ENCODE data around the gene HOXA2. TPM values are rescaled to one million over a fixed set of nuclear protein-coding genes. Genes with fewer than 3 reads are reported as not detected.
A peak's percentile ranks its signal among the peaks of the same experiment; 100 is the strongest.

HOXA2 gene
- total and polyA plus RNA-seq, 2 of the 8 experiments (the other 6 are each of a cell fraction or from before 2014, with no cell fraction given) = not detected

DNA sequence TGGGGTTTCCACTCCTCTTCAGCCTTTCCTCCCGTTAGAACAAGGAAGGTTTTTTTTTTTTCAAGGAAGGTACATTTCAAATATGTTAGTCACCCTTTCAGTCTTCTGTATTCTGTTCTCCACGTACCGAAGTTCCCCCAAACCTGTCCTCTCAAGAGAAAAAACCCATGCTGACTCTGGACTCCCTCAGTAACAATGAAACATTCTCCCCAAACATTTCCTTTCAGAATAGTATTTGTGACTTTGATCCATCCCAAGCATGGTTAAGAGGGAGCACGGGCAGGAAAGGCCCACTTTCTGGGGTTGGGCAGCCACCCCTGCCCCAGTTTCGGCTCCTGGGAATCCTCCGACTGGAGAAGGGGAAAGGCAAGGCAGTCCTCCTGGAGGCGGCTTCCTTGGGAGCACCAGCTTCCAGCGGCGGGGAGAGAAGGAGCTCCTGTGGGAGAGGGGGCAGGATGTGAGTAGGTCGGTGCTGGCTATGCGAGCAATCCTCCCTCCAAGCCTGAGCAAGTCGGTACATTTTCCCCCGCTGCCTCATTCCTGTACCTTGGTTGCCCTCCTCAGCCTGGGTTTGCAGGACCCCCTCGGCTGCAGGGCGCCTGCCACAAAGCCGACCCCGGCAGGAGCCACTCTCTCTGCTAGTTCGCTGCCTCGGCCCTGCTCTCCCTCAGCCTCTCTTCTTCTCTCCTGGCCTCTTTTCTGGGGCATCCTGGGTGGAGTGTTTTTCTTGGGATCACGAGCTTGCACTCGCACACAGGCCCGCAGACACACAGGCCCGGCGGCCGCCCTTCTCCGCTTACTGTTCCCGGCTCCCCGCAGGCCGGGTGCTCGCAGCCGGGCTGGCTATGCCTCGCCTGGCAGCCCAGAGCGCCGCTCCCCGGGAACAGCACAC, 4.6 kb downstream of the HOXA2 start:
- H2BK20ac ChIP-seq (ENCODE audit: low read length) = no peak overlapping the region
- H3K4me1 ChIP-seq (replicated peaks in 1 of 4; ENCODE audit: control insufficient read depth in 3 of 4, insufficient read depth in 4 of 4, low read length in 3 of 4) = peaks cover 0 to 19% (median 13%) of the 10 kb centered on the region in 4 experiments; a peak in 6 of 7 replicates
- FAIRE-seq (no peak), DNase-seq (ENCODE audit: low read depth in 1 of 2, low spot score in 2 of 2) (peak in 1 of 2 experiments; percentile 72)
- no peak overlapping the region for H4K91ac ChIP-seq (replicated peaks; ENCODE audit: insufficient read length, low read length)
- H3K36me3 ChIP-seq (ENCODE audit: control insufficient read depth in 2 of 4, insufficient read depth in 4 of 4, low read length in 3 of 4) = peaks cover 0 to 6% (median 0%) of the 10 kb centered on the region in 4 experiments; a peak in 1 of 8 replicates
- no peaks in the 10 kb centered on the region for H3K79me1 ChIP-seq (ENCODE audit: low read depth, low read length)
- ChIA-PET POLR2A (ENCODE audit: partially characterized antibody) (interaction anchor here (1.2 kb wide), 1 partner anchor 11 kb away, joined by 3 read pairs; no protein-coding TSS in a partner anchor), CTCF (ENCODE audit: partially characterized antibody) (interaction anchor here (0.5 to 12.1 kb wide), 13 partner anchors 10 to 246 kb away, joined by 3 to 123 read pairs (median 3); partner anchors contain the start of genes HOXA3, HOXA5 and HOXA6)
- no peak overlapping the region for H3K23ac ChIP-seq (ENCODE audit: insufficient read length)
- H3K14ac ChIP-seq (ENCODE audit: insufficient read length) = no peak overlapping the region
- no peak overlapping the region for H2BK15ac ChIP-seq (ENCODE audit: low read length)
- no peak overlapping the region for H2BK120ac ChIP-seq (replicated peaks; ENCODE audit: low read depth, low read length)
- WGBS, 2 experiments (ENCODE audit: extremely low coverage in 1 of 2, insufficient coverage in 1 of 2, insufficient read length in 1 of 2, insufficient replicate concordance in 2 of 2, low coverage in 1 of 2, low lambda C conversion rate in 2 of 2, missing lambda C conversion rate in 1 of 2) = 5% methylated on average over 32 of the region's 35 CpGs; no CpG with 5 or more reads in 1 of the 2 experiments
- H2BK12ac ChIP-seq (ENCODE audit: low read depth, low read length) = no peak overlapping the region
- H3K27ac ChIP-seq (ENCODE audit: low read depth, low read length) = no peak overlapping the region
- no peak overlapping the region for H2AK5ac ChIP-seq (ENCODE audit: low read depth, low read length)
- peaks cover 6% of the 10 kb centered on the region; the same call in 1 of the 2 replicates for H3K23me2 ChIP-seq (ENCODE audit: low read depth, low read length)
- no peak overlapping the region for H3K18ac ChIP-seq (ENCODE audit: extremely low read depth, low read length)
- no peak overlapping the region for H3K4ac ChIP-seq (replicated peaks; ENCODE audit: insufficient read length, low read depth, low read length)
- H3K9ac ChIP-seq (replicated peaks in 1 of 4; ENCODE audit: extremely low read depth in 1 of 4, low read depth in 3 of 4, low read length in 3 of 4) = no peak overlapping the region
- peak overlapping the region; percentile 1 to 17; a peak in 2 of 4 replicates for H3K4me2 ChIP-seq (ENCODE audit: insufficient read depth in 1 of 2, low read depth in 2 of 2, low read length in 2 of 2)
- no peak overlapping the region for H3K4me3 ChIP-seq (ENCODE audit: extremely low read depth in 1 of 4, insufficient read depth in 2 of 4, low read depth in 3 of 4, low read length in 4 of 4)
- H3K9me3 ChIP-seq (ENCODE audit: insufficient read depth in 2 of 2, low read depth in 1 of 2, low read length in 1 of 2) = no peaks in the 10 kb centered on the region
- no peak overlapping the region; the same call in 1 of the 2 replicates for H2BK5ac ChIP-seq (ENCODE audit: low read depth, low read length)
- no peak overlapping the region for H2AFZ ChIP-seq (ENCODE audit: low read length)
- H3K27me3 ChIP-seq (replicated peaks in 1 of 4; ENCODE audit: control insufficient read depth in 3 of 4, extremely low read depth in 1 of 4, insufficient read depth in 3 of 4, low read length in 3 of 4) = peaks cover 93 to 100% (median 99%) of the 10 kb centered on the region in 4 experiments
- H3K56ac ChIP-seq (replicated peaks; ENCODE audit: insufficient read length, low read depth, low read length) = no peak overlapping the region
- H3K79me2 ChIP-seq (ENCODE audit: control insufficient read depth in 1 of 2, insufficient read depth in 2 of 2, low read length in 2 of 2) = no peaks in the 10 kb centered on the region
- no peak overlapping the region for H4K5ac ChIP-seq (ENCODE audit: insufficient read length, low read depth, low read length)
- H4K20me1 ChIP-seq (replicated peaks in 1 of 2; ENCODE audit: control insufficient read depth in 1 of 2, insufficient read depth in 2 of 2, low read length in 2 of 2) = peaks cover 22 to 39% of the 10 kb centered on the region in 2 experiments
- H4K8ac ChIP-seq (ENCODE audit: extremely low read depth, insufficient read depth, low read length) = no peak overlapping the region; the same call in 1 of the 2 replicates
